Amygdala (tissue), 56 donors: Measurements from ENCODE around the gene CCDC167.
A peak's percentile ranks its signal among the peaks of the same experiment; 100 is the strongest.

Experiments
- DNase-seq, 56 donors: peaks; one replicate each; lab custom pipeline; 2025; lab: John Stamatoyannopoulos, UW

Gene CCDC167

DNA sequence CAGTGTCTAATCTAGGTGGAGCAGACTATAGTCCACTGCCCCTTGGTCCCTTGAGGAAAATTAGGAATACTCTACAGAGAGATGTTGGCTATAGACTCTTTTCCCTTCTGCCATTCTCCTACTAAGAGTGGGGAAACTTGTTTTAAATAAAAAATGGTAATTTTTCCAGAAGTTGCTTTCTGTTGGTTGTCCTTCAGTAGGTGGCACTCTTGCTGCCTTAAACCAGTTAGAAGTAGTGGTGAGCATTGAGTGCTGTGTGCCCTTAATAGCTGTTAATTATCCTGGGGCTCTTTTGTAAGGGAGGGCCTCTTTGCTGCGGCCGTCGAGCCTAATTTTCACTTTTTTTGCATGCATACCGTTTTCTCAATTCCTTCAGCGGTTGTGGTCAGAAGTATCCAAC lies 63.9 kb downstream of the CCDC167 start:
- DNase-seq, result no peak

DNA sequence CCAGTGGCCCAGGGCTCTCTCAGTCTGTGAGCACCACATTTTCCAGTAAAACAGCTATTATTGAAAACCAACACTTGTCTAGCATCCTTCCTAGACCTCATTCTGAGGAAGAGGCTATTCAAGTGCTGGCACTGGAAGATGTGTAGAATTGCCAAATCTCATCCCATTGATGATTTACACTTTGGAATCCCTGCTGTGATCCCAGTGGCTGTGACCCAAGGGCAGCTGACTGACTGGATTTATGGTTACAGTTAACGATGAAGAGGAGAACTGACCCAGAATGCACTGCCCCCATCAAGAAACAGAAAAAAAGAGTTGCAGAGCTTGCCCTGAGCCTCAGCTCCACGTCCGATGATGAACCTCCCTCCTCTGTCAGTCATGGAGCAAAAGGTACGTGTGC lies 64.3 kb downstream of the CCDC167 start:
- DNase-seq, result no peak

DNA sequence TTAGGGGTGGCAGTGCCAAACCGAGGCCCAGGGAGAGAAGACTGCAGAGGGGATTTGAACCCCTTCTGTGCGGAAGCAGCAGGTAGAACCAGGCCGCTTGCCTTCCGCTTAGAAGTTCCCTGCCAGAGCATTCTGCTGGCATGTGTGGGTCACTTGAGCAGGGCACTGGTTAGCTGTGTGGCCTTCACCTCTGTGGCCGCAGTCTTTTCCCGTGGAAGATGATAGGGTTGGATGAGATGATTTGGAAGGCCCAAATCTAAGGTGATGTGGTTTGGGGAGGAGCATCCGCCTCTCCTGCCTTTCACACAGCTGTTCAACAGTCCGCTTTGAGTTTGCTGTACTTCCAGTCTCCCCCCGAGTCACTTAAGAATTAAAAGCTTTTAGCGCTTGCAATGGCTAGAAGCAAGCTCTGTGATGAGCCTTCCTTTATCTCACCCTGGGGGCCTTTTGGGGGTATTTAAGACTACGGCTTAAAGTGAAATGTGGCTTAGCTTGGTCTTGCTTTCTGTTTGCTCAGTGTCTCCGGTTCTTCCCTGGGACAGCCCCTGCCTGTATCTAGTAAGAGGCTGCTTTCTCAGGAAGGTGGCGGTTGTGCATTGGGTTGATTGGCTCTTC lies 65.9 kb downstream of the CCDC167 start:
- DNase-seq, result peak in 13 of 56 donors; percentile 16 to 60 (median 39)
